GM12878 (cell line): ENCODE measurements around the gene IL4I1. TPM values are rescaled to one million over a fixed set of nuclear protein-coding genes. Genes with fewer than 3 reads are reported as not detected.
A peak's percentile ranks its signal among the peaks of the same experiment; 100 is the strongest.

Experiments
- ATAC-seq: fragments of 200-7000 bp; cut with Tn5 transposase; 3 replicates; pipeline ENCODE4 v1.9.1; 2020; ENCODE audit warnings: mild to moderate bottlenecking, moderate library complexity
- BruUV-seq: library from RNA; stranded (reverse); fragments of 400-500 nt; replicated peaks from 2 replicates; lab custom pipeline; 2021; lab: Mats Ljungman, UMichigan
- CTCF ChIA-PET: fragments of 300-600 bp; sonication (Branson Sonifier 250); formaldehyde crosslinking; extraction: SDS; loops from one replicate; lab custom pipeline; 2021; ENCODE audit warnings: inconsistent platforms; lab: Yijun Ruan, JAX
- POLR2A ChIA-PET: fragments of 350-600 bp; formaldehyde crosslinking; extraction: SDS; loops from one replicate; lab custom pipeline; 2021; ENCODE audit warnings: inconsistent platforms; lab: Charles Lee
- RAD21 ChIA-PET: fragments of 300-600 bp; sonication (Branson Sonifier 250); formaldehyde crosslinking; loops from one replicate; lab custom pipeline; 2023; ENCODE audit warnings: antibody characterized with exemption; ENCODE audit not compliant: unreplicated experiment; lab: Charles Lee
- SMC1A ChIA-PET: fragments of 300-600 bp; sonication (Branson Sonifier 250); formaldehyde crosslinking; loops from one replicate; lab custom pipeline; 2023; ENCODE audit not compliant: unreplicated experiment, uncharacterized antibody; lab: Charles Lee
- DNase-seq: peaks from one replicate; pipeline ENCODE4 v3.0.0-alpha.2; 2011; ENCODE audit warnings: low read depth, low spot score
- FAIRE-seq: peaks from 3 replicates; lab custom pipeline; 2011; peaks lifted over from hg19 to GRCh38; lab: Jason Lieb, UNC
- H2AFZ ChIP-seq: 2 replicates; pipeline ENCODE4 v1.6.0; 2011; ENCODE audit warnings: low read depth, low read length, control low read depth; ENCODE audit not compliant: control insufficient read depth
- H3K27ac ChIP-seq: 2 replicates; pipeline ENCODE4 v1.5.1; 2011; ENCODE audit warnings: control low read depth; ENCODE audit not compliant: control insufficient read depth, insufficient read depth
- H3K27me3 ChIP-seq, 2 experiments: replicated peaks in 1 of 2; 2 replicates each; pipeline versions ENCODE4 v1.6.0 to v1.6.1; 2011; ENCODE audit warnings: low read length in 1 of 2; ENCODE audit not compliant: control insufficient read depth in 2 of 2, insufficient read depth in 2 of 2
- H3K36me3 ChIP-seq, 2 experiments: 2 replicates each; pipeline ENCODE4 v1.5.1; 2011; ENCODE audit warnings: low read length in 1 of 2; ENCODE audit not compliant: control insufficient read depth in 2 of 2, insufficient read depth in 2 of 2
- H3K4me1 ChIP-seq: 2 replicates; pipeline ENCODE4 v1.6.1; 2011; ENCODE audit warnings: mild to moderate bottlenecking, low read length, moderate library complexity, mixed read lengths; ENCODE audit not compliant: control insufficient read depth, insufficient read depth
- H3K4me2 ChIP-seq: 2 replicates; pipeline ENCODE4 v1.6.0; 2011; ENCODE audit warnings: control low read depth; ENCODE audit not compliant: control insufficient read depth, insufficient read depth
- H3K4me3 ChIP-seq: fragments of 200-600 bp; sonication (generic); 2 replicates; pipeline ENCODE4 v1.5.1; 2016
- H3K79me2 ChIP-seq: 2 replicates; pipeline ENCODE4 v1.6.0; 2011; ENCODE audit warnings: low read length; ENCODE audit not compliant: control insufficient read depth, insufficient read depth
- H3K9ac ChIP-seq: 2 replicates; pipeline ENCODE4 v1.8.0; 2011; ENCODE audit warnings: low read length, control low read depth, mixed read lengths; ENCODE audit not compliant: control insufficient read depth, insufficient read depth
- H3K9me3 ChIP-seq: replicated peaks from 3 replicates; pipeline ENCODE4 v1.5.1; 2011; ENCODE audit warnings: mild to moderate bottlenecking, low read length; ENCODE audit not compliant: control insufficient read depth, insufficient read depth
- H4K20me1 ChIP-seq: 2 replicates; pipeline ENCODE4 v1.6.0; 2011; ENCODE audit not compliant: control insufficient read depth, insufficient read depth
- CUX1 ChIP-seq: IDR thresholded peaks from 2 replicates; pipeline ENCODE4 v1.6.1; 2012; ENCODE audit warnings: improper control_type of control experiment, low read depth, low read length; ENCODE audit not compliant: insufficient replicate concordance
- NFYB ChIP-seq: IDR thresholded peaks from 2 replicates; pipeline ENCODE4 v1.6.1; 2011; ENCODE audit warnings: low read depth, mild to moderate bottlenecking, low read length, improper control_type of control experiment, moderate library complexity; ENCODE audit not compliant: insufficient read depth
- WGBS: methylation state at CpG from one replicate; pipeline ENCODE4 v1.1.6; 2016; ENCODE audit warnings: low lambda C conversion rate; ENCODE audit not compliant: insufficient replicate concordance, insufficient coverage; ENCODE audit errors: missing lambda C conversion rate; 5-methylcytosine and 5-hydroxymethylcytosine counted together
- in situ Hi-C: fragments of 300-500 bp; cut with MboI; formaldehyde crosslinking; loops from 9 replicates; pipeline ENCODE4 v1.14.3; 2018; ENCODE audit warnings: mixed read lengths
- intact Hi-C: fragments of 100-400 bp; cut with micrococcal nuclease; formaldehyde crosslinking; loops from one replicate; pipeline ENCODE4 v1.14.2; 2022; ENCODE audit not compliant: unreplicated experiment
- polyA plus RNA-seq, 11 experiments: library from polyadenylated mRNA; depleted of rRNA in 4 of 11; unstranded in 6 of 11; stranded (reverse) in 5 of 11; fragments of >200 nt; fragmentation: Nextera tagmentation in 4 of 11; fragmentation: Illumina TruSeq in 1 of 11; extraction: Ambion mirVana in 4 of 11; extraction: Trizol in 1 of 11; gene quantifications; 1 replicate in 1 of 11; 2 replicates in 10 of 11; pipeline versions ENCODE4 v1.2.1 to v1.2.3, GENCODE V29; 2011 to 2016; ENCODE audit warnings: inconsistent platforms in 2 of 11, missing spikeins in 2 of 11, low read depth in 1 of 11
- total RNA-seq, 4 experiments: library from RNA; depleted of rRNA in 3 of 4; stranded (reverse); fragments of >200 nt in 3 of 4; fragmentation: Illumina TruSeq in 1 of 4; extraction: Trizol in 1 of 4; gene quantifications; 2 replicates each; pipeline versions ENCODE4 v1.2.1 to v1.2.3, GENCODE V29; 2013 to 2021
- TF ChIP-seq, protein P1 (sequence below): fragments of 450-650 bp; IDR thresholded peaks from 2 replicates; pipeline ENCODE4 v1.6.1; 2017; ENCODE audit warnings: low read depth, mild to moderate bottlenecking, moderate library complexity
- TF ChIP-seq, protein P2 (sequence below): fragments of 450-650 bp; IDR thresholded peaks from 2 replicates; pipeline ENCODE4 v1.6.1; 2016; ENCODE audit warnings: mild to moderate bottlenecking

IL4I1 gene
- total and polyA plus RNA-seq, 10 of the 15 experiments (the other 5 are each of a cell fraction or from before 2014, with no cell fraction given): 0.62 to 83.8 (median 42.8) TPM

DNA sequence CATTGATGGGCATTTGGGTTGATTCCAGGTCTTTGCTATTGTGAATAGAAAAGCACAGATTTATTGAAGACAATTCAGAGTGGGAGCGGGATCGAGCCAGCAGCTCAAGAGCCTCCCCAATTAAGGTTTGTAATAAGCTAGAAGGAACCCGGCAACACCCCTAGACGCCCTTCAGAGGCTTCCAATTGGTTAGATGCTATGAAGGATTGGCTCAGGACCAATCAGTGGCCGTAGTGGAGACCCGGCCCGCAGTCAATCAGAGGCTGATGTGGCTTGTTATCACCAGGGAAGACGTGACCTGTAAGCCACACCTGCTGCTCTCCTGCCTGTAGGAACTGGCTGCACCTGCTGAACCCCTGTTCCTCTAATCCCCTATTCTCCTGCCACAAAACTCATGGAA, 49.7 kb upstream of the IL4I1 start:
- Histone ChIP-seq H3K9ac (no peak overlapping the region), H3K4me1 (peaks cover 3% of the 10 kb centered on the region; the same call in 1 of the 2 replicates), H3K9me3 (no peaks in the 10 kb centered on the region; the same call in 2 of the 3 replicates), H3K27ac (no peak overlapping the region), H4K20me1 (no peaks in the 10 kb centered on the region), H3K4me2 (no peak overlapping the region), H3K4me3 (no peak overlapping the region), H2AFZ (no peak overlapping the region), H3K36me3 (no peaks in the 10 kb centered on the region), H3K79me2 (no peaks in the 10 kb centered on the region), H3K27me3 (no peaks in the 10 kb centered on the region; a peak in 1 of 4 replicates)
- 83% methylated on average over 8 of the region's 8 CpGs for WGBS
- no TSS peak for BruUV-seq
- ChIA-PET POLR2A (no interaction called here), RAD21 (no interaction called here), CTCF (no interaction called here), SMC1A (no interaction called here)
- intact Hi-C loops (no loop called here), in situ Hi-C loops (no loop called here)
- ATAC-seq (no peak), FAIRE-seq (no peak), DNase-seq (no peak)
- TF ChIP-seq, protein P1, sequence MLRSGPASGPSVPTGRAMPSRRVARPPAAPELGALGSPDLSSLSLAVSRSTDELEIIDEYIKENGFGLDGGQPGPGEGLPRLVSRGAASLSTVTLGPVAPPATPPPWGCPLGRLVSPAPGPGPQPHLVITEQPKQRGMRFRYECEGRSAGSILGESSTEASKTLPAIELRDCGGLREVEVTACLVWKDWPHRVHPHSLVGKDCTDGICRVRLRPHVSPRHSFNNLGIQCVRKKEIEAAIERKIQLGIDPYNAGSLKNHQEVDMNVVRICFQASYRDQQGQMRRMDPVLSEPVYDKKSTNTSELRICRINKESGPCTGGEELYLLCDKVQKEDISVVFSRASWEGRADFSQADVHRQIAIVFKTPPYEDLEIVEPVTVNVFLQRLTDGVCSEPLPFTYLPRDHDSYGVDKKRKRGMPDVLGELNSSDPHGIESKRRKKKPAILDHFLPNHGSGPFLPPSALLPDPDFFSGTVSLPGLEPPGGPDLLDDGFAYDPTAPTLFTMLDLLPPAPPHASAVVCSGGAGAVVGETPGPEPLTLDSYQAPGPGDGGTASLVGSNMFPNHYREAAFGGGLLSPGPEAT: no peak
- TF ChIP-seq NFYB: 0 out of 2 replicates have a peak, but pooled peaks have one; percentile 12
- no peak for TF ChIP-seq CUX1
- TF ChIP-seq, protein P2, sequence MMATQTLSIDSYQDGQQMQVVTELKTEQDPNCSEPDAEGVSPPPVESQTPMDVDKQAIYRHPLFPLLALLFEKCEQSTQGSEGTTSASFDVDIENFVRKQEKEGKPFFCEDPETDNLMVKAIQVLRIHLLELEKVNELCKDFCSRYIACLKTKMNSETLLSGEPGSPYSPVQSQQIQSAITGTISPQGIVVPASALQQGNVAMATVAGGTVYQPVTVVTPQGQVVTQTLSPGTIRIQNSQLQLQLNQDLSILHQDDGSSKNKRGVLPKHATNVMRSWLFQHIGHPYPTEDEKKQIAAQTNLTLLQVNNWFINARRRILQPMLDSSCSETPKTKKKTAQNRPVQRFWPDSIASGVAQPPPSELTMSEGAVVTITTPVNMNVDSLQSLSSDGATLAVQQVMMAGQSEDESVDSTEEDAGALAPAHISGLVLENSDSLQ: peak; percentile 46
